ENCODE results near the gene CLDN14.

Gene CLDN14

GRCh38 chr21:36466061-36466511 lies 13.8 kb downstream of the CLDN14 start:
- DNase-seq = no peak

DNA sequence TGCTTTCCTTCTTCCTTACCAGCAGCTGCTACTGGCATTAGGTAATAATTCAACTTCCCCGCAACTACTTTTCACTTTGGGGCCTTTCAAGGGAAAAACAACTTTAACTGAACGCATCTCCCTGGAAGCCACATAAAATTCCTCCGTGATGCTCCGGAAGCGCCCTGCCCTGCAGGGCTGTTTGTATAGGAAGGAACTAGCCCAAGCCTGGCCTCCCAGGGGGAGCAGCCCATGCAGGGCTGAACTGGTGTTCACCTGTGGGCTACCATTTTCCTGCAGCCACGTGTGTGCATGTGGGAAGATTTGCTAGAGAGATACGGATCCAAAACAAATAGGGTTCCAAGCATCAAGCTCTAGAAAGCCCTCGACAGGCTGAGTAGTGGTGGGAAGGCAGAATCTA lies 14.4 kb downstream of the CLDN14 start:
- DNase-seq = no peak

DNA sequence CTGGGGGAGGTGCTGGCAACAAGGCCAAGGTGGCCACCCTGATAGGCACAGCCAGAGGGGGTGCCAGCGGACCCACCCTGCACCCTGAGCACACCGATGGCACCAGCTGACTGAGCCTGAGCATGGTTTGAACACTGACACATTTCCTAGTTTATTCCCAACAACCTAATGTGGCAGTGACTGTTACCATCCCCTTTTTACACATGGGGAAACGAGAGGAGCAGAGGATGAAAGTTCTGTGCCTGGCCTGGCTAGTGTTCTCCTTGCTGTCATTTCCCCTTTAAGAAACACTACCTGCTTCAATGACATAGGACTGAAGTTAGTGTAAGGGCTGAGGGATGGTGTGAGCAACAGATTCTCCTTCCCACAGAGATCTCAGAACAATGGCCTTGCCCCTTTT lies 15.3 kb downstream of the CLDN14 start:
- DNase-seq = no peak

DNA sequence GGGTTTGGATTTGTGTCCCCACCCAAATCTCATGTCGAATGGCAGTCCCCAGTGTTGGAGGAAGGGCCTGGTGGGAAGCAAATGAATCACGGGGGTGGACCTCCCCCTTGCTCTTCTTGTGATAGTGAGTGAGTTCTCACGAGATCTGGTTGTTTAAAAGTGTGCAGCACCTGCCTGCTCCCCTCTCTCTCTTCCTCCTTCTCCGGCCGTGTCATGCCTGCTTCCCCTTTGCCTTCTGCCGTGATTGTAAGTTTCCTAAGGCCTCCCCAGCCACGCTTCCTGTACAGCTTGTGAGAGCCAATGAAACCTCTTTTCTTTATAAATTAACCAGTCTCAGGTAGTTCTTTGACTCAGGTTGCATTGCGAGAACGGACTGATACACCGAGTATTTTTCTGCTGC lies 15.9 kb downstream of the CLDN14 start:
- no peak for DNase-seq

GRCh38 chr21:36463204-36463603 lies 16.7 kb downstream of the CLDN14 start:
- DNase-seq = no peak

DNA sequence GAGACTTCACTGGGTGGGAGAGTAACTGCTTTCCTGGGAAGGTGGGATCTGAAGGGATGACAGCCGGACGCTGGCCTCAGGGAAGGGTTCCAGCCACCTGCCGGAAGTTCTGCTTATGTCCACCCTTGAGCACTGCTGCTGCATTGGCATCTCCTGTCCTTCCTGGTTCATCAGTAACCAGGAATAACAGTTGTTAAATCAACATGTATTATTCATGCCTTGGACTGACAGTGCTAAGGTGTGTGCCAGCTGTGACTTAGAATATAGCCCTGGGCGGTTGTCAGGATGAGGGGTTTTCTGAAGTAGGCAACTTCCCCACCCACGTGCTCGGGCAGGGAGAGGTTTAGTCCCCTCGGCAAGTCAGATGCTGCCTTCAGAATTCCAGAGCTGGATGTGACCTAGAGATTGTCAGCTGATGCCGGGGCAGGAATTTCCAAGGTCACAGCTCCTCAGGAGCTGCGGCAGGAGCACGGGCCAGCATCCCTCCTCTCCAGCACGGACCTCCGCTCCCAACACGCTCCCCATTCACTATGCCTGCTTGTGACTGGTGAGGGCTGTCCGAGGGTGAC lies 17.9 kb downstream of the CLDN14 start:
- DNase-seq = no peak

DNA sequence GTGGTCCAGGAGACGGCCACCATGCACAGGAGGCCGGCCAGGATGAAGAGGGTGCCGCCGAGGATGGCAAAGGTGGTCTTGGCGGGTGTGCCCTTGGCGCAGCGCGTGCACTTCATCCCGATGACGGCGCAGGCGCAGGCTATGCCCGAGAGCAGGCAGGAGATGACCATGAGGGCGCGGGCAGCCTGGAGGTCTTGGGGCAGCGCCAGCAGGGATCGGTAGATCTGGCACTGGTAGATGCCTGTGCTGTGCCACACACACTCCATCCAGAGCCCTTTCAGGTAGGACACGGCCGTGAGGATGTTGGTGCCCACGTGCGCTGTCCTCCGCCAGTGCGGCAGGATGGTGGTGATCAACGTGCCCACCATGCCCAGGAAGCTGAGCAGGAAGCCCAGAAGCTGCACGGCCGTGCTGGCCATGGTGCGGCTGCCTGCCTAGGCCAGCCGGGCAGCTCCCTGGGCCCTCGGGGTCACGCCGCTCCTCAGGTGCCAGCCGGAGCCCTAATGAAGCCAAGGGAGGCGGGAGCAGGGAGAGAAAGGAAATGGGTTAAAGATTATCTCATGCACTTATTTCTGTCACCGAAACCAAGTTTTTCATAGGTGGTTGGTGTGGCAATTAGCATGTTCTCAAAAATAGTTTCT lies 18.5 kb downstream of the CLDN14 start:
- DNase-seq = no peak

- DNase-seq = no peak
Measured at GRCh38 chr21:36460866-36461265, 19.1 kb downstream of the CLDN14 start.

- DNase-seq = no peak
Measured at GRCh38 chr21:36459098-36459497, 20.8 kb downstream of the CLDN14 start.

DNA sequence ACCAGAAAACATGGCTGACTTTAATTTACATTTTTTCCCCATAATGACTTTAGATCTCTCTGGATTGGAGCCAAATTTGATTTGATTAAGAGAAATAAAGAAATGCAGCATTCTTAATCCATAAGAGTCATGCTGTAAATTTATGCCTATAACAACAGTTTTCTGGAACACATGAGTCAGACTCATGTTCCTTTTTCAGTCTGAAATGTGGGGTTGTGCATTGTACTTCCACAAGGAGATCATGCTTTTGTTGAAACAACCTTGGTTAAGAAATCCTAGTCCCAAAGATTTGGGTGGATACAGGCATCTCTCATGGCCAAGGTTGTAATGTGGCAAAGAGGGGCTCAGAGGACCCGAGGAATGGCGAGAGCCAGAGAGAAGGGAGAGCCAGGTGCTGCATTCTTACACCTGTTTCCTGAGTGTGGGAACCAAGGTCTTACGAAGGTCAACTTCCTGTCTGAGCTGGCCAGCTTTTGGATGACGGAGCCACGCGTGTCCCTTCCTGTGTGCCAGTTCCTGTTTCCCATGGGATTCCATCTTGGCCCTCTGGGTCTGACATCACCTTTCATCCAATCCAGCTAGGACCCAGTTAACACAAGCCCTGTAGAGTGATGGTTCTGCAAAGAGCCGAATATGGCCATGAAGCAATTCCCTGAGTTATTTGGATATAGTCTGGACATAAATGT lies 23.1 kb downstream of the CLDN14 start:
- no peak for DNase-seq

GRCh38 chr21:36454706-36455105 lies 25.2 kb downstream of the CLDN14 start:
- no peak for DNase-seq

DNA sequence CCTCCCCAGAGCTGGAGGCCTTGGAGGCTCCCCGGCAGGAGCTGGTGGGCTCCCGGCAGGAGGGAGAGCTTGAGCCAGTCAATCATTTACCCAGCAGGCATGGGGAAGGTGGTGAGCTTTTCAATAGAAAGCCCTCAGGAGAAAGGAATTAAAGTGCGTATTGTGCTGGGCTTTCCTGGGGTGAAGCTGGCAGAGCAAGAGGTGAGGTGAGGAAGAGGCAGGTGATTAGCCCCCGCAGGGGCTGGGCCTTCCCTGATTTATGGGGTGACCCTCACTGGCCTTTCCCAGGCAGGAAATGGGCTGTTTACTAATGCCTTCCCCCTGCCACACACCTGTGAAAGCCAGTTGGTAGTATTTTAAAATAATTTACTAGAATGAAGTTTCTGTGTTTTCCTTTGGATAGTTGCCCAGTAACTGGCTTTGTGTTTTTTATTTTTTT lies 25.8 kb downstream of the CLDN14 start:
- DNase-seq = no peak

GRCh38 chr21:36452281-36452825 lies 27.6 kb downstream of the CLDN14 start:
- no peak for DNase-seq

GRCh38 chr21:36451506-36451905 lies 28.4 kb downstream of the CLDN14 start:
- no peak for DNase-seq

GRCh38 chr21:36450511-36450910 lies 29.4 kb downstream of the CLDN14 start:
- DNase-seq = no peak

DNA sequence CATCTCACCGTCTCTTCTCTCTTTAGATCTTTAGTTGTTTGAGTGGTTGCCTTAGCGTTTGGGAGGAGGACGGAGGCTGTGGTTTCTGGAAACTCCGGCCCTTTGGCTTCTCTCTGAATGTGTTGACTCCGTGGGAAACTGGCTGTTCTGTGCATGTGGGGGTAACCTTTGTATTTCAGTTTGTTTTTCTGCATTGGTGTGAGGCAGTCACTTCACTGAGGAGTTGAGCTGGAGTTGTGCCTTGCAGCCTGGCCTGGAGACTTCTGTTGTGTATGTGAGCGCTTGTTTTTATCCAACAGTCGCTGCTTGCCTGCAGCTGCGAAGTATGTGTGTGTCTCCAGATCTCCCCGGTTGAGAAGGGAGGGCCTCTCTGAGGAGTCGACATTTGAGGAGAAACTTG lies 33.6 kb downstream of the CLDN14 start:
- DNase-seq = no peak

DNA sequence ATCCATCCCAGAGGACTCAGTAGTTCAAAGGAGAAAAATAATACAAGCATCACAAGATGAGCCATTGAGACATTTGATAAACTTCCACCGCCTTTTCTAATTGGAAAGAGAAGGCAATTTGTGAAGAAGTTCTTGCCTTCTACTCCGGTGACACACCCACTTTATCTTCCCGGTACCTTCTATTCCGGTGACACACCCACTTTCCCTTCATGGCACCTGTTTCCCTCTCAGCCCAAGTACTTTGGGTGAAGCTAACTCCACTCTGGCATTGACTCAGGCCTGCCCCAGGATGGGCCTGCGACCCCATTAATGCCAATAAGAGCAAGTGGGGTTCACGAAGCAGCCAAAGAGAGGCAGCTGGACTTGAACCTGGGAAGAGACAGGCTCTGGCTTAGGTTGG lies 38.2 kb downstream of the CLDN14 start:
- no peak for DNase-seq

DNA sequence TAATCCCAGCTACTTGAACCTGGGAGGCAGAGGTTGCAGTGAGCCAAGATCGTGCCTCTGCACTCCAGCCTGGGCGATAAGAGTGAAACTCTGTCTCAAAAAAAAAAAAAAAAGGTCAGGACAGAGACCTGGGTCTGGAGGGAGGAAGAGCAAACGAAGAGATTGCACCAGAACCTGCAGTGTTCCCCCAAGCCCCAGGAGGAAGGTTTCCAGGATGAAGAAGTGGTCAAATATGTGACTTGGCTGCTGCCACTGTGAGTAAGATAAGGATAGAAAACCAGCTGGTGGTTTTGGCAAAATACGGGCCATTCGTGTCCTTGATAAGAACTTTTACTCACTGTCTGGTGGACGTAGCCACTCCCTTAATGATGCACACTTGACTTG lies 42.2 kb downstream of the CLDN14 start:
- no peak for DNase-seq

DNA sequence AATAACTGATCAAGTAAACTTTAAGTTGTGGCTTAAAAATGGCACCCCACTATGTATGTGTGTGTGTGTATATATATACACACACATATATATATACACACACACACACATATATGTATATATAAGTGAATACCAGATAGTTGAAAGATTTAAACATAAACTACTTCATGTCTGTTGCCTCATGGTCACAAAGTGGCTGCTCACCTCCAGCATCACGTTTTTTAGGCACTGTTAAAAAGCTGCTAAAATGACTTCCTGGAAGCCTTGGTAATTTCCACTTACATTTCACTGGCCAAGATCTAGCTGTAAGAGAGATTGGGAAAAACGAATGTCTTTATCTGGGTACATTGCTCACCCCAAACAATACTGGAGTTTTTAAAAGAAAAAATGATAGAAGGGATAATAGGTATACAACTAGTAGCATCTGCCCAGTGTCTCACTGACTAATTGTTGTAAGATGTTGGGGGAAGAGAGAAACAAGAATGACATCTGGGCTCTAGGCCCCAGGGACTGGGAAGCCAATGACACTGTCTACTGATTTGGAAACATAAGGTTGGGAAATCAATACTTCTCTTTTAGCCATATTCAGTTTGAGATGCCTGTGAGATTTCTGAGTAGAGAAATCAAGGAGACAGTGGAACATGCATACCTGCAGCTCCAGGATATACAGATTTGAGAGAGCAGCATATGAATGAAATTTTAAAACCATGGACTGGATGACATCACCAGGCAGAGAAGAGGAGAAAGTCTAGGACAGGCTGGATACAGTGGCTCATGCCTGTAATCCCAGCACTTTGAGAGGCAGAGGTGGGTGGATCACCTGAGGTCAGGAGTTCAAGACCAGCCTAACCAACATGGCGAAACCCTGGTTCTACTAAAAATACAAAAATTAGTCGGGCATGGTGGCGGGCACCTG lies 42.8 kb downstream of the CLDN14 start:
- DNase-seq = no peak

DNA sequence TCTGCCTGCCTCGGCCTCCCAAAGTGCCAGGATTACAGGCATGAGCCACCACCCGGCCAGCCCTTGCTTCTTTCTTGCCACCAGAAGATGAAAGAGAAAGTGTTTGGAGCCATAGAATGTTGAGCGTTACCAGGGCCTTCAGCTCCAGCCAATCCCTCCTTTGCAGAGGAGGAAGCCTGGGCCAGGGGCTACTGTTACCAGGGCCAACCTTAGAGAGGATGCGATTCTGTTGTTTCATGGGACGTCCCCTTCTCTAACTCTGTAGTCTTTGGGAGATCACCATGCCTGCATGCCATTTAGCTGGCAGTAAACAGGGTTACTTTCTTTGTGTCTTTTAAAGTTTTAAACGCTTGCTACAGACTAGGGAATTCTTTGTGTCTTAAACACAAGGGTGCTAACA lies 45.8 kb downstream of the CLDN14 start:
- no peak for DNase-seq

DNA sequence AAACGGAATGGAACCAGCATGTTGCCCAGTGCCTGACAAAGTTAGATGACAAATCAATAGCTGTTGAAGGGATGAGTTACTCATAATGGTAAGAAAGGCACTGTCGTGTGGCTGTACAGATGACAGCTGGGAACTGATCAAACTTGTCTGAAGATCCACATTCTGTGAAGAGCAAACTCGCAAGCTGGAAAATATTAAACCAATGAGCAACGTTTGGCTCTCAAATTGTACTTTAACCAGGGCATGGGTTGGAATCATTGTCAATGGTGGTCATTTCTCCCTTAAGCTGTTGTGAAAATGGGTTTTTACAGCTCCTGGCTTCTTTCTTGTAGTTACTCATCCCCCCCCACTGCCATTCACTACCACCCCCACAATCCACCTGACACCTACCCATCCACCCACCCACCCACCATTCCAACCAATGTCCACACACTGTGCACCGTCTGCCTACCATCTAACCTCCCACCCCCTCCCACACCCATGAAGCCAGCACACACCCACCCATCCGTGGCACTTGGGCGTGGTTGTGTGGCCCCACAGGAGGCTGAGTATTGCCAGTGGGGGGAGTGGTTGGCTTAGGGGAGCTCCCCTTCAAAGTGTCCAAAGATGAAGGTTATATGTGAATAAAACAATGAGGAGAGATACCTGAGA lies 46.7 kb downstream of the CLDN14 start:
- DNase-seq = no peak

- DNase-seq = no peak
Measured at GRCh38 chr21:36431252-36431651, 48.7 kb downstream of the CLDN14 start.

DNA sequence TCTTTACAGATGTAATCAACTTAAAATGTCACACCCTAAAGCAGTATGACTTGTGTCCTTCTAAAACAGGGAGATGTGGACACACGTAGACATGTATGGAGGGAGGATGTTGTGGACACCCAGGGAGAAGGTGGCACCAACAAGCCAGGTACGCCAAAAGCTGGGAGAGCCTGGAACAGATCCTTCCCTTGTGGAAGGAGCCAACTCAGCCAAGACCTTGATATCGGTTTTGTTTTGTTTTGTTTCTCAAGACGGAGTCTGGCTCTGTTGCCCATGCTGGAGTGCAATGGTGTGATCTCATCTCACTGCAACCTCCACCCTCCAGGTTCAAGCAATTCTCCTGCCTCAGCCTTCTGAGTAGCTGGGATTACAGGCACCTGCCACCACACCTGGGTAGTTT lies 49.1 kb downstream of the CLDN14 start:
- DNase-seq = no peak
